ENCODE data around the gene CYGB.
A peak's percentile ranks its signal among the peaks of the same experiment; 100 is the strongest.

CYGB gene

DNA sequence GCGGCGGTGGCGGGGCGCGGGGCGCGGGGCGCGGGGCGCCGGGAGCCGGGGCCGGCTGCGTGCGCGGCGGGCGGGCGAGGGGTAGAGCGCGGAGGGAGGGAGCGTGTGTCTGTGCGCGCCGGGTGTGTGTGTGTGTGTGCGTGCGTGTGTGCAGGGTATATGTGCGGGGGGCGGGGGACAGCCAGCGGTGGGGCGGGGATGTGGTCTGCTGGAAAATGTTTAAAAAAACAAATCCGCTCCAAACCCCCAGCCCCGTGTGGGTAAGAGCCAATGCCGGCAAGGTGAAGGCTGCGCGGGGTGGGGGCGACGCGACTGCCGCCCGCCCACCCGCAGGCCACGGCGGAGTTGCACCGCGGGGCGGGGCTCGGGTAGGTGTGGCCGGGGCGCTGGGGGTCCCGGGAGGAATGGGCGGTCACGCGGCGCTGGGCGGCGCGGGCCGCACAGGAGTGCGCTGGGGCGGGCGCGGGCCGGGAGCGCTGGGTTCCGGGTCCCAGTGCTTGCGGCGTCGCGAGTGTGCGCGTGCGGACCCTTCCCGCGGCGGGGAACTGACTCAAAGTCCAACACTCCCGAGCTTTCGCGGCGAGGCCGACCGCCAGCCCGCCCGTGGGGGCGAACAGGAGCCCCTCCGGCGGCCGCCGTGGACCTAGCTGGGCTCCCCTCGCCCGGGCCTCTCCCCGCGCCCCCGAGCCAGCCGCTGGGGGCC lies at the start of gene CYGB:
Gene CYGB, minus strand, starts transcription at position 132 of the 703 bp plus-strand sequence. CDS start 167 bp downstream, outside the sequence.
- DNase-seq: no peak

DNA sequence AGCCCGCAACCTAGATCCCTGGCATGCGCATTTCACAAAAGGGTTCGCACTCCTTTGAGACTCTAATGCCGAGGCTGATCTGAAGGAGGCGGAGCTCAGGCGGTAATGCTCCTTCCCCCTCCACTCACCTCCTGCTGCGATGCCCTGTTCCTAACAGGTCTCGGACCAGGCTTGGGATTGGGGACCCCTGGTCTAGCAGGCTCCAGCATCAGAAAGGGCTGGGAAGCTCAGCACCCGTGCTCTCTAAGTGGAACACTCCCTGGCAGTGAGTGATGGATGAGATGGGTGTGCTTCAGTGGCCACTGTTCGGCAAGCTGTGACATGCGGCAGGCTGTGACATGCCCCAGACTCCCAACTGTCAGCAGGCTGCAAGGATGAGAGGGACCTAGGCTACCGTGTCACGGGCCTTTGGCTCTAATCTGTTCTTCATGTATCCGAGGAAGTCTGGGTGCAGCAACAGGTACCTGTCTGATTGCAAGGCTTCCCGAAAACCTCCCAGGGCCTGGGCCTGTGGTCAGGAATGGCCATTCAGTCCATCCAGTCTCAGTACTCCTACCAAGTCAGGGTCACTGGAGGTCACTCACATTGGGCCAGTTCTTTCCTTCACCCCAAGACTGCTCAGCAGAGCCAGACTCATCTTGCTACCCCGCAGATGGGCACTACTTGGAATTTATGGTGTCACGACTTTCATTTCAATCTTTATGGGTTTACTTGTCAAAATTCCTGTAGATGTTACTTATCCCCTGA lies 49.4 kb upstream of the CYGB start:
- peak; percentile 98 to 99 for DNase-seq

DNA sequence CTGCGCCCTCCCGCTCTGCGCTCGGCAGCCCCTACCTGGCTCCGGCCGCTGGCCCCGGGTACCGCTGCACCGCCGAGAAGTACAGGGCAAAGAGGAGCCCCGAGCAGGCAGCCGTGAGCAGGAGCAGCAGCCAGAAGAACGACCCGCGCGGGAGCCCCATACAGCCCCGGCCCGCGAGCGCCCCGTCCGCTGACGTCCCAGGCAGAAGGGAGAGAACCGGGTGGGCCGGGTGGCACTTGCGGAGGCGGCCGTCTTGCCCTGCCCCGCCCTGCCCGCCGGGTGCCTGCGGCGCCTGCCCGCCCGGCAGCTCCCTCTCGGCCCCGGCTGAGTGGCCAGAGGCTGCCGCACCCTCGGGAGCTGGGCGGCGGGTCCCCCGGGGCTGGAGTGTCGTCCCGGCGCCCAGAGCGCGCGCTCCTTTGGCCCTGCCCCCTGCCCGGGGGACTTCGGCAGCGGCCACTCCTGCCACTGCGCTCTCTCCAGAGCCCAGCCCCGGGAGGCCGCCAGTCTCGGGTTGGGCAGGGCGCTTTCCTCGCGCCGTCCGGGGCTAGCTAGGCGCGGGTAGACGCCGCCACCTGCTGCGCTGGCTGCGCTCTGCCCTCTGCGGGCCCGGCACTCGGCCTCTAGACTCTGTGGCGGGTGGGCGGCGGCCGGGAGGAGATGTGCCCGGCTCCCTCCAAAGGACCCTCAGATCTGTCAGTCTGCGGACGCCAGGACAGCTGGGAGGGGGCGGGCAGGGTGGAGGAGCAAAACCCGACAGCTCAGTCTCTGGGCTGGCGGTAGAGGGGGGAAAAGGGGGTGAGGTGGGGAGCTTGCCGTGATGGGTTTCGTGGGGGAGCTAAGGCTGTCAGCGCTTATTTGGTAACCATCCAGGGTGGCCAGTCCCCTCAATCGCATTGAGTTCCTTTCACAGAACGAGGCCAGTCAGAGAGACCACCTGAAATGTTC lies 48.4 kb upstream of the CYGB start, which contains the start of gene ST6GALNAC2:
Gene ST6GALNAC2, minus strand, starts transcription at position 212 of the 945 bp plus-strand sequence. Its CDS starts 52 bp downstream, at position 160.
- peak; percentile 55 to 73 for DNase-seq

DNA sequence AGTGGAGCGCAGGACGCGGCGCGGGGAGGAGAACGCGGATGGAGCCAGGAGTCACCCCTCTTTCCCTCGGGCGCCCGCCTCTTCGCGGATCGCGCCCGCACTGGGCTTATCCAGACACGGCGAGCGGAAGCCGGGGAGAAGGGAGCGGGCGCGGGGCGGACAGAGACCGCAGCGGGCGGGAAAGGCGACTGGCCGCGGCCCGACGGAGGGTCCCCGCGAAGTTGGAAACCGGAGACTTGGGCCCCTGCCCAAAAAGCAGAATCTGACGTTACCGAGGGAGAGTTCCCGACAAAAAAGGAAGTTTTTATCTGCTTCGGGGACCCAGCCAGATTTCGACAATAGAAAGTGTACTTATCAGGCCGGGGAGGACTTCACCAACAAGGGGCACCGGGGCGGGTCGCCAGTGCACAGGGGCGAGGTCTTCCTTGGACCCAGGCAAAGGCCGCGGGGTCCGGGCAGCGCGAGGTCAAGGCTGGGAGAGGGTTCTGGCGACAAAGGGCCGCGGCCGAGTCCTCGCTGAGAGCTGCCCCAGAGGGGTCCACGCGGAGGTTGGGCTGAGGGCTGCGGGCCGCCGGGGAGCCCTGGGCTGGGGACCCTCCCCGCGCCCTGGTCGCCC lies 47.6 kb upstream of the CYGB start:
- no peak for DNase-seq

DNA sequence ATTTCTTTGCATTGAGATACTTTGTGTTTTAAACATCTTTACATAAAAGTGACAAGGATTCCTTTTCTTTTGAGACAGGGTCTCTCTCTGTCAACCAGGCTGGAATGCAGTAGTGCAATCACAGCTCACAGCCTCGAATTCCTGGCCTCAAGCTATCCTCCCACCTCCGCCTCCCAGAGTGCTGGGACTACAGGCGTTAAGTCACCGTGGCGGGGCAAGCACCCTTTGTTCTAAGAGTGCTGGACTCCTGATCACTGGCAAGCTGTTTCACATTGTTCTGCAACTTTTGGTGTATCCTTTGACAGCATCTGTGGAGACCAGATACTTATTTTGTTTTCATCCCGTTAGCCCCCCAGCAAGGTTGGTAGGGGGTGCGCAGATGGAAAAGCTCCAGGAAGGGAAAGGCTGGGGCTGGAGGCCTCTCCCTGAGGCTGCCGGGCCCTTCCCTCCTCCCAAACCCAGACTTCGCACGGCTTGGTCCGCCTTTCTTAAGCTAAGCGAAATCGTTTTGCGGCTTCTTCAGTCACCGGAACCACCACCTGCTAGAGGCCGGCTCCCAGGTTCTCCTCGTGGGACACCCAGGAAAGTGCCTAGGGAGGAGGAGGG lies 47.0 kb upstream of the CYGB start:
- peak in 1 of 2 experiments; percentile 40 for DNase-seq

DNA sequence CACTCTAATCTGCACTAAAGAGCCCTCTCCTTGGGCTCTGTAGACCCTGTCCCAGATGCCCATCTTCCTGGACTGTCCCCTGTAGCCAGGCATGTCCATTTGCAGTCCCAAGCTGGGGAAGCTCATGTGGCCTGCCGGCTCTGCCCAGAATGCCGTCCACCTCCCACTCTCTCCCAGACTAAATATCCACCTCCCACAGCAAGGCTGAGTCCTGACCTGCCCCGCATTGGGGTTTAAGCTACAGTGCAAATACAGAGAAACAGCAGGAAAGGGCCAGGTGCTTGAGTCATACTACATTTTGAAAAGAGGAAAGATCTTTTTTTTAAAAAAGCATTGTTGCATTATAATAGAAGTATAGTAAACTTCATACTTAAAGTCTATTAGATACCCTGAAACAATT lies 45.2 kb upstream of the CYGB start:
- no peak for DNase-seq

DNA sequence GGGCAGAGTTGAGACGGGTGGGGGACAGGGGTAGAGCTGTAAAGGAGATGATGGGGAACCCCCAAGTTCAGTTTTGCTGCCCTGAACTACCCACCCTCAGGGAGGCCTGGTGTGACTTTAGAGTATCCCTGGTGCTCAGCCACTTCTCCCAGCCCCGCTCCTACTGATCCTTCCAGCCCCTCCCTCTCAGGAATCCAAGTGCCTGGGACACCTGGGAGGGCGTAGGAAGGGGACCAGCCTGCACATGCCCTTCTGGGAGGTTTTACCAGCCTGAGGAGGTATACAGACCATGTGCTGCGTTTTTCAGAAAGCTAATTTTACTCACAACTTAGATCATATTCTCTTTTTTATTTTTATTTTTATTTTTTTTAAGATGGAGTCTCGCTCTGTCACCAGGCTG lies 44.0 kb upstream of the CYGB start:
- peak in 1 of 2 experiments; percentile 51 for DNase-seq

DNA sequence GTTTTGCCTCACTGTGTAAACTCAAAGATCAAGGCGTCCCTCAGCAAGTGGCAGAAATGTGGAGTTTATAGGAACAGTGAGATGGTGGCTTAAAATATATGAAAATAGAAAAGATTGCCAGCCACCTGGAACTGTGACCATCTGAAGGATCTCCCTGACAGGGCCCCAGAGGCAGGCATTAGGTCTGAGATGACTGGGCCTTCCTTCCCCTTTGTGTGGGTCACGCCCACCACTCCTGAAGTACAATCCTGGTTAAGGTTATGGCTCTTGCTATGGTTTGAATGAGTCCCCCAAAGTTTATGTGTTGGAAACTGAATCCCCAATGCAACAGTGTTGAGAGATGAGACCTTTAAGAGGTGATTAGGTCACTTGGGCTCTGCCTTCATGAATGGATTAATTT lies 41.8 kb upstream of the CYGB start:
- DNase-seq: no peak

DNA sequence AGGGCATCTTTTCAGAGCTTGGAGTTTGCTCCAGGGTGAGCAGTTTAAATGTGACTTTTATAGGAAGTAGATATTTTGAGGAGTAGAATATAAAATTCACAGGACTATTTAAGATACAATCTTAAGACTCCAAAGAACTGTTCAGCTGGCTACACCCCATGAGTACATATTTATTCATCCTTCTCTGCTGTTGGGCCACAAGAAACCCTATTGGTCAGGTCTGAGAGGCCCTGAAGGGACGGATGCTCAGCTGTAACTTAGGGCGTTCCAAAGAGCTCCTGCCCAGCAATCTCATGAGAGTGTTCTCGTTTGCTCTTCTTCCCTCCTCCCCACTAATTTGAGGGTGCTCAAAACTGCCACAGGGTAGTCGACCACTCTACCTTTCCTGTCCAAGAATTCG lies 40.9 kb upstream of the CYGB start:
- no peak for DNase-seq

DNA sequence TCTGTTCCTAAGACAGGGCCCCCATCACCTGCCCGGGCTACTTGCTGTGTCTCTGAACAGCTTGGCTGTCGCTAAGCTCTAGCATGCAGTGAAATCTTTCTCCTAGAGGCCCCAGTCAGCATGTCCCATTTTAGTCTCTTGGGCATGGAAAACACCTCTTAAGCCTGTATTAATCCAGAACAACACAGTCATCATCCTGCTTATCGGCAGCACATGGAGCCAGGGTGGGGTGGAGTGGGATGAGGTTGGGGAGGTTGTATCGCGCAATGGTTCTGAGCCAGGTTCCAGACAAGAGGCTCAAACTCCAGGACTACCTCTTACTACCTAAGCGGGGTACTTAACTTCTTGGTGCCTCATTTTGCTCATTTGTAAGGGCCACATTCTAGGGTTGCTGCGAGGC lies 40.4 kb upstream of the CYGB start:
- DNase-seq: peak in 1 of 2 experiments; percentile 68

DNA sequence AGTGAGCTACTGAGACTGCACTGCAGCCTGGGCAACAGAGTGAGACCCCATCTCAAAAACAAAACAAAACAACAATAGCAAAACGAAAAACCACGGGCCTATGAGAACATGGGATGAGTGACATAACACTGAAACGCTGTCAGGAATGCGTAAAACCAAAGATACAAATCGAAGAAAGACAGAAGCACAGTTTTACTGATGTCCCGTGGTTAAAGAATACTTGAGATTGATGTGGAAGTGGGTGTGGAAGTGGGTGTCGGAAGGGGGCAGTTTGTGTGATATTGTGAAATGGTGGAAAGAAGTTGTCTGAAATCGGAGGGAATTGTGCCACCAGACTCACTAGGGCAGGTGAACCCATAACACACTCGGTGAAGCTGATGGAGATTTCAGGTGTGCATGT lies 38.7 kb upstream of the CYGB start:
- no peak for DNase-seq

DNA sequence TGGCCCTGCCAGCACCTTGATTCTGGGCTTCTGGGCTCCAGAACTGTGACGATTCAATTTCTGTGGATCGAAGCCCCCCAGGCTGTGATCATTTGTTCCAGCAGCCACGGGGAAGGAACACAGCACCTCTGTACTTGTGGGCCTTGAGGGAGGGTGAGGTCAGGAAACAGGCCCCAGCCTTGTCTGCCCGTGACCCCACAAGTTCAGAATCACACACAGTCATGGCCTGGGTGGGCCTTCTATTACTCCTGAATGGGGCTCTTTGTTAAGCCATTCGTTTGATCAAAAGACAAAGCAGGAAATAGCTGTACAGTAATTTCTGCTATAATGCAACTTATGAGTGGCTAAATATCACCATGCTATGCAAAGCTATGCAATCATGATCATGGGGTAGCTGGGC lies 38.1 kb upstream of the CYGB start:
- no peak for DNase-seq

DNA sequence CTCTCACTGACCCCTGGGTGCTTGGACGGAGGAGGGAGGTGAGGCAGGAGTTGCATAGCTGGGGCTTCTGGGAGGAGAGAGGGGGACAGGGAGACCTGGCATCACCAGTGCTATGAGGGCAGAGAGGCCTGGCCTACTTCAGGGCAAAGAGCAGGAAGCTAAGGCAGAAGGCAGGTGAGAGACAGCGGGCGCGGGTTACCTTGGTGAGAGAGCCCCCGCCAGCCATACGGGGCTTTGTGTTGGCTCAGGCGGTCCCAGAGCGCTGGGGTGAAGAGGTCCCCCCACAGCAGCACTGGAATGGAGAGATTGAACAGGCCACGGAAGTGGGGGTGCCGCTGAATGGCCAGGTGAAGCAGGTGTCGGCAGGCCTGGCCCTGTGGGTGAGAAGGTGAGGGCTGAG lies 36.7 kb upstream of the CYGB start:
- no peak for DNase-seq

DNA sequence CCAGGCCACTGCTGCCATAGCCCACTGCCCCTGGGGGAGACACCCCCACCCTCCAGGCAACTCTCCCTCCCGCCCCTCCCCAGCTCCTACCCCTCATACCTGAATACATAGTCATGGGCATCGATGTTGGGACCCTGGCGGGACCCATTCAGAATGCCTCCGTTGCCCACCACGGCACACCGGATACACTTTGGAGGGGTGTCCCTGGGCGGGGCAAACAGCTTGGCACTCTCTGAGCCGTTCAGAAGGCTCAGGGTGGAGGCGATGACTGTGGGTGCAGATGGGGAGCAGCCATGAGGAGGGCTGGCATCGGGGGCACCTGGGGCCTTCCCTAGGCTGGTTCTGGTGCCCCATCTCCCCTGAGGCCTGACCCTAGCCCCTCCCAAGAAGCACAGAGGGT lies 35.6 kb upstream of the CYGB start:
- DNase-seq: no peak

DNA sequence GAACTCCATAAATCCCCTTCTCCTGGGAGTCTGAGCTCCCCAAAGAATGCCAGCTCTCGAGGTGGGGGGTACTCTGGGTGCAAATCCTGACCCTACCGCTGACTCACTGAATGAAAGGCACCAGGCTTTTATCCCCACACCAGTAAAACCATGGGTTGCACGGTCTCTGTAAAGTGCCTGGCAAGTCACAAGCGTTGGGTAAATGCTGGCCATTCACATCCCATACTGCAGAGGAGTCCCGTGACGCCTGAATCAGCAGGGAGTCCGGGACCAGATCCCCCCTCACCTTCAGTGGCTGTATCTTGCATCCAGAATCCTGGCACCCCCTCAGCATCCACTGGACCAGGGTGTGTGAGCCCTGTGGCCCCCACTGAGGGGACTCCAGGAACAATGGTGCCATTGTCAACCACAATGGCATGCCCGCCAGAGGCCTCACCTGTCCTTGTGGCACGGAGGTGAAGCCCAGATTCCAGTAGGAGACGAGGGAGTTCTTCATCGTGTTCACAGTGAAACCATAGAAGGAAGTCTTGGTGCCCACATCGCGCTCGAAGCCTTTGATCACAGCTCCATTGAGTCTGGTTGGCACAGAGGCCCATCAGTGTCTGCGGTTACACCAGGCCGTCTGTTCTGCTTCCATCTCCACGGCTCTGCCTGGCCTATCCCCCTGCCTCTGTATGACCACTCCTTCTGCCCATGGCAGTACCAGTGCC lies 34.8 kb upstream of the CYGB start:
- no peak for DNase-seq

DNA sequence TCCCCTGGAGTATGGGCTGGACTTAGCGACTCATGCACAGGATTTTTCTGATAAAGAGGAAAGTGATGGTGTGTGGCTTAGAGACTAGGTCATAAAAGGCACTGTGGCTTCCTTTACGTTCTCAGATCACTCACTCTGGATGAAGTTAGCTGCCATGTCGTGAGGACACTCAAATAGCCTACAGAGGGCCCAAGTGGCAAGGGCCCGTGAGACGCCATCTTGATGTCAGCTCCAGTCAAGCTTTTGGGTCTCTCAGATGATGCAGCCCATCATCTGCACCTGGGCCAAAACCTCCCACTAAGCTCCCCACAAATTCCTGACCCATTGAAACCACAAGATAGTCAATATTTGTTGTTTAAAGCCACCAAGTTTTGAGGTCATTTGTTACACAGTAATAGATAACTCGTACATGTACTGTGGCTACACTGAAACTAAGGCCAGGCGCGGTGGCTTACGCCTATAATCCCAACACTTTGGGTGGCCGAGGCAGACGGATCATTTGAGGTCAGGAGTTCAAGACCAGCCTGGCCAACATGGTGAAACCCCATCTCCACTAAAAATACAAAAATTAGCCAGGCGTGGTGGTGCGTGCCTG lies 33.5 kb upstream of the CYGB start:
- DNase-seq: no peak

DNA sequence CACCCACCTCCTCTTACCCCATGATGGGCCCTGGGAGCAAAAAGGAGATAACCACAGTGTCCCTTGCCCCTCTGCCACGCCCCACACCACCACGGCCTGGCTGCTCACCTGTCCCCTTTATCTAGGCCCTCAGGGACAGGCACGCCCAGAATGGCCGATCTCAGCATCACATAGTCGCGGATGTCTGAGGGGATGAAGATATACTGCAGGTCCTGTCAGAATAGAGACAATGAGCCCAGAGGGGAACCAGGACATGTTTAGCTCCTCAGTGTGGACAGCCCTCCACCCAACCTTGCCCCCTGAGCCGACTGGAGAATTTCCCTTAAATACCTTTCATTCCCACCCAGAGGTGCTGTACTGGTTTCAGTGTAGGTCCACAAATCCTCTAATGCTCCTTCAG lies 32.9 kb upstream of the CYGB start:
- DNase-seq: no peak

DNA sequence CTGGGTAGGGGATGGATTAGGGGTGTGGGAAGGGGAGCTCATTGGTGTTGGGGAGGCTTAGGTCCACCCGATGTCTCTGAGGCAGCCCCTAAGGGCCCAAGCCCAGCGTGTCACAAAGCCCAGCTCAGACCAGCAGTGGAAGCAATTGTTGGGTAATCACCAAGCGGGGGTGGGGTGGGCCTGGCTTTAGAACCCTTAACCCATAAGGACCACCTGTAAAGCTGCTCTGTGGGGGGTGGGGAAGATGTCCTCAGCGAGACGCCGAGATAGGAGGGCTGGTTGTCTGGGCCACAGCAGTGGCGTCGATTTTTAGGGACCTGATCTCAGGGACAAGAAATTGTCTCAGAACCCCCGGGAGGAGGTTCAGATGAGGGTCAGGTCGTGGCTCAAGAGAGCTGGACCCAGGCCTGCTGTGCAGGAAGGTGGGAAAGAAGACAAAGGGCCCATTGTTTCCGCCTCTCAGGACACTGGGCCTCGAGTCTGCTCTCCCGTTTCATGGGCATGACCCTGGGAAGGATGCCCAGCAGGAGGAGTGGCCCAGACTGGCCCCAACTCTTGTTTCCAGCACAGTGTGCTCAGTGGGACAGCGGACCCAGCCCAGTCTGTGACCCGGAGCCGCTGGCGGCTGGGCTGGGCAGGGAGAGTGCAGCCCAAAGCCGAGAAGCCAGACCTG lies 32.2 kb upstream of the CYGB start:
- DNase-seq: no peak

DNA sequence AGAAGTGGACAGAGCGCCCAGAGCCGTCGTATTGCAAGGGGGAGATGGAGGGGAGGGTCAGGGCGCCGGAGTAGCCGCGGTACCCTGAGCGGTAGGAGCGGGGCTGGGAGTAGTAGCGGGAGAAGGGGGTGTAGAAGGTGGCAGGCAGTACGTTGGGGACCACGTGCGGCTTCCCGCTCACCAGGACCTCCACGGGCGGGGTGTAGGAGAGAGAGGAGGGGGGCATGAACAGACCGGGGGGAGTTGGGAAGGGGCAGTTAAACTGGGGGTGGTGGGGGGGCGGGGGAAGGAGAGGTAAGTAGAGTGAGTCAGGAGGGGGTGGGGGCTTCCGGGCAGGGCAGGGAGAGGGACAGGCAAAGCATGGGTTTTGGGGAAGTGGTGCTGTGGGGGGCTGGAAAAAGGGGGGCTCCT lies 31.3 kb upstream of the CYGB start:
- no peak for DNase-seq

DNA sequence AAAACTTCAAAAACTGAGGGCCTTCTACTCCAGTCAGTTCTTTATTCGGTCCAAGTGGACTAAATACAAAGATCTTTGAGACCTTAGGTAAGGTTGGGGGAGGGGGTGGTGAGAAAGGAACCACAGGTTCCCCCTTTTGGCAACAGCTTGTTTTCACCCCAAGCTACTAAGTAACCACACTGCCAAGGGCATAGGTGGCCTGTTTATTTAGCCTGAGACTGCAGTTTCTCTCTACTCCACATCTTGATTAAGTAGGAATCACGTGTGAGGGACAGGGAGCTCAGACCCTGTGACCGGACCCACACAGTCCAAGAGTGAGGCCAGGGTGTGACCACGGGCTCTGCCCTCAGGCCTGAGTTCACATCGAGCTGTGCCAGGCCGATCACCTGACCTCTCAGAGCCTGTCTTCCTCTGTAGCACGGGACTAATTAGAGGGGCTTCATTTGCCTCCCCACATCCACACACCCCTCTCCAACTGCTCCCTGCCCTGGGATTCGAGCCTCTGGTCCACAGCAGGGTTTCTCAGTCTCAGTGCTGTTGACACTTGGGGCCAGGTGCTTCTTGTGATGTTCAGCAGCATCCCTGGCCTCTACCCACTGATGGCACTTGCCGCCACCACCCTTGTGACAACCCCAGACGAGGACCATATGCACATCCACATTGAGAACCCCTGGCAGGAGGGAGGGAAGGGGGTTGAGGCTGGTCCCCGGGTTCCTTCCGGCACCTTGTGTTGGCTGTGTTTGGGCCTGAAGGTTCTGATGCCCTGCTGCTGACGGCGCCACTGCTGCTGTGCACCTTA lies 30.3 kb upstream of the CYGB start:
- peak in 1 of 2 experiments; percentile 43 for DNase-seq
